ENCODE results near the gene PDE4D. TPM values are rescaled to one million over a fixed set of nuclear protein-coding genes. Genes with fewer than 3 reads are reported as not detected.

The PDE4D gene
- total and polyA plus RNA-seq, 12 donors: 1.2 to 18.9 (median 2.1) TPM

GRCh38 chr5:59360130-59360555, 533.4 kb downstream of the PDE4D start:
- TF ChIP-seq POLR2A (IDR thresholded peaks at IDR 0.05) (no peak), CTCF (IDR thresholded peaks at IDR 0.05) (no peak)
- no peak overlapping the region for H3K4me3 ChIP-seq
- intact Hi-C loops (cut with DNase I): loop anchor here in 1 of 2 donors (5.0 kb wide), 1 partner anchor 163 kb away; no protein-coding TSS in a partner anchor

GRCh38 chr5:59358005-59358861, 535.3 kb downstream of the PDE4D start:
- H3K27ac ChIP-seq: no peak overlapping the region
- intact Hi-C loops (cut with DNase I): no loop called here
- TF ChIP-seq POLR2A (IDR thresholded peaks at IDR 0.05) (no peak), CTCF (IDR thresholded peaks at IDR 0.05) (no peak)
- DNase-seq: no peak
- no peaks in the 10 kb centered on the region for H3K9me3 ChIP-seq (replicated peaks in 1 of 3)
- H3K27me3 ChIP-seq: no peaks in the 10 kb centered on the region
- H3K4me3 ChIP-seq: no peak overlapping the region
- no peaks in the 10 kb centered on the region for H3K4me1 ChIP-seq (replicated peaks in 1 of 2)
- no peaks in the 10 kb centered on the region for H3K36me3 ChIP-seq (replicated peaks in 1 of 2)
- WGBS, 4 donors: 55 to 62% (median 57%) methylated on average over 5 of the region's 5 CpGs

More at GRCh38 chr5:59360130-59360555, 533.4 kb downstream of the PDE4D start:
- no peak overlapping the region for H3K27ac ChIP-seq
- no peaks in the 10 kb centered on the region for H3K27me3 ChIP-seq
- DNase-seq: no peak
- H3K9me3 ChIP-seq (replicated peaks in 1 of 3): no peaks in the 10 kb centered on the region
- 78 to 85% (median 84%) methylated on average over 7 of the region's 7 CpGs for WGBS, 4 donors
- H3K36me3 ChIP-seq (replicated peaks in 1 of 2): no peaks in the 10 kb centered on the region
- no peaks in the 10 kb centered on the region for H3K4me1 ChIP-seq (replicated peaks in 1 of 2)

GRCh38 chr5:59357381-59357977, 536.0 kb downstream of the PDE4D start:
- no peaks in the 10 kb centered on the region for H3K36me3 ChIP-seq (replicated peaks in 1 of 2)
- H3K4me1 ChIP-seq (replicated peaks in 1 of 2): no peaks in the 10 kb centered on the region
- no peak overlapping the region for H3K4me3 ChIP-seq
- WGBS, 4 donors: 51 to 62% (median 58%) methylated on average over 8 of the region's 8 CpGs
- TF ChIP-seq CTCF (IDR thresholded peaks at IDR 0.05) (no peak), POLR2A (IDR thresholded peaks at IDR 0.05) (no peak)
- no peak overlapping the region for H3K27ac ChIP-seq
- intact Hi-C loops (cut with DNase I): no loop called here
- no peaks in the 10 kb centered on the region for H3K27me3 ChIP-seq
- H3K9me3 ChIP-seq (replicated peaks in 1 of 3): no peaks in the 10 kb centered on the region
- no peak for DNase-seq

GRCh38 chr5:59356813-59357380, 536.6 kb downstream of the PDE4D start:
- intact Hi-C loops (cut with DNase I): no loop called here
- H3K36me3 ChIP-seq (replicated peaks in 1 of 2): no peaks in the 10 kb centered on the region
- no peaks in the 10 kb centered on the region for H3K4me1 ChIP-seq (replicated peaks in 1 of 2)
- H3K27ac ChIP-seq: no peak overlapping the region
- peak in 4 of 7 donors; percentile 9 to 48 (median 16) for DNase-seq
- H3K9me3 ChIP-seq (replicated peaks in 1 of 3): no peaks in the 10 kb centered on the region
- no peak for TF ChIP-seq CTCF (IDR thresholded peaks at IDR 0.05)
- H3K27me3 ChIP-seq: no peaks in the 10 kb centered on the region
- WGBS, 4 donors: 66 to 73% (median 70%) methylated on average over 12 of the region's 12 CpGs
- no peak overlapping the region for H3K4me3 ChIP-seq
